Measurements from ENCODE around the gene LNX2.

DNA sequence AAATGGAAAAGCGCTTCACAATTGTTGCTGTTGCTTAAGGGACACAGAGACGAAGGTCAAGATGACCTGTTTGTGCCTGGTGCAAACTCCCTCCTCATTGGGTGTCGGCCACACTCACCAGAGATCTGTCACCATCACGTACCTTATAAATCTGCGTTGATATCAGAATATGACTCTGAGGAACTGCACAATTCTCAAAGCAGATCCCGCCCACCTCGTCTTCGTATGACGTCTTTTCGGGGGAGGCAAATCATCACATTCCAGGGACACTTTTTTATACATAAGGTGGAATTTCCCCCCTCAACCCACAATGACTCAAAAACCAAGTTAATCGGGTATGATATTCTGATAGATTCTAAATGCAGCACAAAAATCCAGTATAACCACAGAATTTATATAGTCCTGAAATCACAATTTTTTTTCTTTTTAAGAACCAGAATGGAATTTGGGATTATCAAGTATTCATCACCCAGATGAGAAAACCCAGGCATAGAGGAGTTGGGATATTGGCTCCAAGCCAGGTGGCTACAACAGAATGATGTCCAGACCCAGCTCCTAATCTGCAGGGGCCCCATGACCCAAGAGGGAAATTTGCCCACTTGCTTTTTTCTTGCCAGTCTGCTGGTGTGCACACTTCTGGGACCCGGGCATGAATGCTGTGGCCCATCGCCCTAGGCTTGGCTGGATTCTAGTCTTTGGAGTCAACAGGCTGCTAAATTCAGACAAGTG lies 119.4 kb downstream of the LNX2 start:
- TF ChIP-seq, protein P1, sequence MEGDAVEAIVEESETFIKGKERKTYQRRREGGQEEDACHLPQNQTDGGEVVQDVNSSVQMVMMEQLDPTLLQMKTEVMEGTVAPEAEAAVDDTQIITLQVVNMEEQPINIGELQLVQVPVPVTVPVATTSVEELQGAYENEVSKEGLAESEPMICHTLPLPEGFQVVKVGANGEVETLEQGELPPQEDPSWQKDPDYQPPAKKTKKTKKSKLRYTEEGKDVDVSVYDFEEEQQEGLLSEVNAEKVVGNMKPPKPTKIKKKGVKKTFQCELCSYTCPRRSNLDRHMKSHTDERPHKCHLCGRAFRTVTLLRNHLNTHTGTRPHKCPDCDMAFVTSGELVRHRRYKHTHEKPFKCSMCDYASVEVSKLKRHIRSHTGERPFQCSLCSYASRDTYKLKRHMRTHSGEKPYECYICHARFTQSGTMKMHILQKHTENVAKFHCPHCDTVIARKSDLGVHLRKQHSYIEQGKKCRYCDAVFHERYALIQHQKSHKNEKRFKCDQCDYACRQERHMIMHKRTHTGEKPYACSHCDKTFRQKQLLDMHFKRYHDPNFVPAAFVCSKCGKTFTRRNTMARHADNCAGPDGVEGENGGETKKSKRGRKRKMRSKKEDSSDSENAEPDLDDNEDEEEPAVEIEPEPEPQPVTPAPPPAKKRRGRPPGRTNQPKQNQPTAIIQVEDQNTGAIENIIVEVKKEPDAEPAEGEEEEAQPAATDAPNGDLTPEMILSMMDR (IDR thresholded peaks at IDR 0.05; ENCODE audit: insufficient read depth, low read length): no peak
- TF ChIP-seq SPI1 (IDR thresholded peaks at IDR 0.05; ENCODE audit: borderline replicate concordance, low read depth): no peak
- no peak for TF ChIP-seq POLR2AphosphoS5 (IDR thresholded peaks at IDR 0.05; ENCODE audit: low read depth)
- TF ChIP-seq GABPA (IDR thresholded peaks at IDR 0.05; ENCODE audit: low read depth): no peak

Data from HL-60 (cell line).